ENCODE measurements around the gene LYSMD3. TPM values are rescaled to one million over a fixed set of nuclear protein-coding genes. Genes with fewer than 3 reads are reported as not detected.

The LYSMD3 gene
- total RNA-seq, 2 donors from 2014 or later = 11.8 to 18.0 TPM

DNA sequence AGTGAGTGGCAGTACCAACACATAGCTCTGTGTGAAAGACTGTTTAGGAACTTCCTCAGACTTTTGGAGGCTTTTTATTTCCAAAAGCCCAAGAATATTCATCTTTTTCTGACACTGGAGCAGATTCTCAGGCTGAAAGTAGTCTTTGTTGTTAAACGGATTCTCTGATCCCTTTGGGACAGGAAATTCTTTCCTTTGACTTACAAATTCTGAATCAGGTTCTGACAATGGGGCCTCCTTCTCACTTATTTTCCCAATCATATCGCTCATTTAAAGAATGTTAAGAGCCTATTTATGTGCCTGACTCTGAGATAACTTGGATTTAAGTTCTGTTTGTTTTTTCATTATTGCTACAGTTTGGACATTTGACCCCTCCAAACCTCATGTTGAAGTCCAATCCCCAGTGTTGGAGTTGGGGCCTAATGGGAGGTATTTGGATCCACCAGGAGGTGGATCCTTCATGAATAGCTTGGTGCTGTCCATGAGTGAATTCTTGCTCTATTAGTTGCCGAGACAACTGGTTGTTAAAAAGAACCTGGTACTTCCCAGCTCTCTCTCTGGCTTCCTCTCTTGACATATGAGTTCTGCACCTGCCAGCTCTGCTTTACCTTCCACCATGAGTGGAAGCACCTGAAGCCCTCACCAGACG lies 25.1 kb upstream of the LYSMD3 start:
- TF ChIP-seq POLR2AphosphoS5 (IDR thresholded peaks at IDR 0.05) (no peak), POLR2A (IDR thresholded peaks at IDR 0.05) (no peak)
- TF ChIP-seq, protein P1, sequence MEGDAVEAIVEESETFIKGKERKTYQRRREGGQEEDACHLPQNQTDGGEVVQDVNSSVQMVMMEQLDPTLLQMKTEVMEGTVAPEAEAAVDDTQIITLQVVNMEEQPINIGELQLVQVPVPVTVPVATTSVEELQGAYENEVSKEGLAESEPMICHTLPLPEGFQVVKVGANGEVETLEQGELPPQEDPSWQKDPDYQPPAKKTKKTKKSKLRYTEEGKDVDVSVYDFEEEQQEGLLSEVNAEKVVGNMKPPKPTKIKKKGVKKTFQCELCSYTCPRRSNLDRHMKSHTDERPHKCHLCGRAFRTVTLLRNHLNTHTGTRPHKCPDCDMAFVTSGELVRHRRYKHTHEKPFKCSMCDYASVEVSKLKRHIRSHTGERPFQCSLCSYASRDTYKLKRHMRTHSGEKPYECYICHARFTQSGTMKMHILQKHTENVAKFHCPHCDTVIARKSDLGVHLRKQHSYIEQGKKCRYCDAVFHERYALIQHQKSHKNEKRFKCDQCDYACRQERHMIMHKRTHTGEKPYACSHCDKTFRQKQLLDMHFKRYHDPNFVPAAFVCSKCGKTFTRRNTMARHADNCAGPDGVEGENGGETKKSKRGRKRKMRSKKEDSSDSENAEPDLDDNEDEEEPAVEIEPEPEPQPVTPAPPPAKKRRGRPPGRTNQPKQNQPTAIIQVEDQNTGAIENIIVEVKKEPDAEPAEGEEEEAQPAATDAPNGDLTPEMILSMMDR (IDR thresholded peaks at IDR 0.05) = no peak
- Histone ChIP-seq H3K27ac (no peak overlapping the region), H3K4me1 (replicated peaks) (no peaks in the 10 kb centered on the region), H3K9me3 (no peaks in the 10 kb centered on the region), H3K27me3 (replicated peaks; ENCODE audit: insufficient read depth) (no peaks in the 10 kb centered on the region), H3K36me3 (no peaks in the 10 kb centered on the region), H3K4me3 (no peak overlapping the region)
- no peak for DNase-seq (ENCODE audit: low spot score)
- intact Hi-C loops (cut with DNase I) = no loop called here
- WGBS = 80% methylated on average over 4 of the region's 4 CpGs

DNA sequence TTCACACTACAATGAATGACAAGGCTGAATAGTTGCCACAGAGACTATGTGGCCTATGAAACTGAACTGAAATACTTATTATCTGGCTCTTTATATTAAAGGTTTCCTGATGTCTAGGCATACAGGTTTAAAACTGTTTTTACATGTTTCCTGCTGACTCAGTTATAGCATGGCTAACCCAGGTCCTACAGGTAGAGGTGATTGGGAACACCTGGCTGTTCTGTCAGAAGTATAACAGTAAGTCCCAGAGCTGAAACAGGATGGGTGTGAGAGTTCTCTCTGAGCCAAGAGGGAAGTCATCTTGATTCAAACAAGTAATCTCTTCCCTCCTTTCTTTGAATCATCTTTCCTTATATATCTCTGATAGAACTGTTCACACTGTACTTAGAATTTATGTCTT lies 24.3 kb upstream of the LYSMD3 start:
- no peaks in the 10 kb centered on the region for H3K4me1 ChIP-seq (replicated peaks)
- H3K4me3 ChIP-seq = no peak overlapping the region
- H3K27me3 ChIP-seq (replicated peaks; ENCODE audit: insufficient read depth) = no peaks in the 10 kb centered on the region
- intact Hi-C loops (cut with DNase I) = no loop called here
- TF ChIP-seq POLR2AphosphoS5 (IDR thresholded peaks at IDR 0.05) = no peak
- no peak for DNase-seq (ENCODE audit: low spot score)
- no peak overlapping the region for H3K27ac ChIP-seq
- H3K36me3 ChIP-seq = no peaks in the 10 kb centered on the region
- no peaks in the 10 kb centered on the region for H3K9me3 ChIP-seq

DNA sequence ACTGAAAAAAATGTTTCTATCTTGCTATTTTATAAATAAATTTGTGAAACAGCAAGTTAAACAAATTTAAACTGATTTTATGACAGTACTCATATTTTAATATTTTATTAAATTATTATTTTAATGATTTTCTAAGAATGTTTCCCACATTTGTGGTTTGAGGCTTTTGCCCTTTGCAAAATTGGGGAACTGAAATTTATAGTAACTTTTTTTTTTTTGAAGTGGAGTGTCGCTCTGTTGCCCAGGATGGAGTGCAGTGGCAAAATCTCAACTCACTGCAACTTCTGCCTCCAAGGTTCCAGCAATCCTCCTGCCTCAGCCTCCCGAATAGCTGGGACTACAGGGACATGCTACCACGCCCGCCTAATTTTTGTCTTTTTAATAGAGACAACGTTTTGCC lies 22.0 kb upstream of the LYSMD3 start:
- Histone ChIP-seq H3K36me3 (no peaks in the 10 kb centered on the region), H3K4me1 (replicated peaks) (no peaks in the 10 kb centered on the region), H3K9me3 (no peaks in the 10 kb centered on the region), H3K27ac (no peak overlapping the region), H3K27me3 (replicated peaks; ENCODE audit: insufficient read depth) (no peaks in the 10 kb centered on the region), H3K4me3 (no peak overlapping the region)
- intact Hi-C loops (cut with DNase I) = no loop called here
- no peak for DNase-seq (ENCODE audit: low spot score)
- 90% methylated on average over 5 of the region's 5 CpGs for whole genome bisulfite sequencing
- TF ChIP-seq POLR2AphosphoS5 (IDR thresholded peaks at IDR 0.05) (no peak), POLR2A (IDR thresholded peaks at IDR 0.05) (no peak)
- TF ChIP-seq, protein P1 (IDR thresholded peaks at IDR 0.05) = no peak

DNA sequence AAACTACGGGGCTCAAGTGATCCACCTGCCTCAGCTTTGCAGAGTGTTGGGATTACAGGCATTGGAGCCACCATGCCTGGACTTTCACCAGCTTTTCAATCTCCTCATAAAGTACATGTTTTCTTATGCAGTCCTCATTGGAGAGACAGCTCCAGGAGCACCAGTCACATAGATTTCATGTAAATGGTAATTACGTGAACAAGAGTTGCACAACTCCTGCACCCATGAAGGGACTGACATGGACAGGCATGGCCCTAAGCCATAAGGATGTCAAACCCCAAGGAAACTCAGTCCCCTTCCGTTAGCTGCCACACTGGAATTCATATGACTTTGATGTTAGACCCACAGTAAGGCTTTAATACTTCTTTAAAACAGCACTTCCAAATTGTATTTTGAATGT lies 21.6 kb upstream of the LYSMD3 start:
- no peak for DNase-seq (ENCODE audit: low spot score)
- WGBS = 80% methylated on average over 3 of the region's 3 CpGs
- TF ChIP-seq POLR2A (IDR thresholded peaks at IDR 0.05) = no peak
- TF ChIP-seq, protein P1 (IDR thresholded peaks at IDR 0.05) = no peak
- TF ChIP-seq POLR2AphosphoS5 (IDR thresholded peaks at IDR 0.05) = no peak
- Histone ChIP-seq H3K27ac (no peak overlapping the region), H3K27me3 (replicated peaks; ENCODE audit: insufficient read depth) (no peaks in the 10 kb centered on the region), H3K36me3 (no peaks in the 10 kb centered on the region), H3K9me3 (no peaks in the 10 kb centered on the region), H3K4me1 (replicated peaks) (no peaks in the 10 kb centered on the region), H3K4me3 (no peak overlapping the region)
- intact Hi-C loops (cut with DNase I) = no loop called here

DNA sequence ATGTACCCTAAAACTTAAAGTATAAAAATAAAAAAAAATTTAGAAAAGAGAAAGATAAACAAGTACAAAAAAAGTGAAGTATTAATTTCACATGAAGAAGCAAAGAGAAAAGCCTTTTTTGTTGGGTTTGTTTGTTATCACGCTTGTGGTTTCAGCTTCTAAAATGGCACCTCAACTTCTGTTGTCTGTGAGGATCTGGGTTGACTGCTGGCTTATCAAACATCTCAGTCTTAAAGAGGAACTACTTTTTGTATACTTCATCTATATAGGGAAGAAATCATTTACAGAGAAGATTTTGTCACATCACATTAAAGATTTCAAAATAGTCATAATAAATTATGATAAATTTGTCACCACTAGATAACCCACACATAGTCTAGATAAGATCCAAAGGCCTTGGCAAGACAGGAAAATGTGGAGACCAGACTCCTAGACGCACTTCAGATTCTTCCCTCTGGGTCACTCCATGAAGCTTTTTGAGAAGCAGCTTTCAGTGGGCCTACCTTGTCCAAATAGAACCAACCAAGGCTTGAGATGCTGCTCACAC lies 20.4 kb upstream of the LYSMD3 start:
- no peaks in the 10 kb centered on the region for H3K36me3 ChIP-seq
- intact Hi-C loops (cut with DNase I) = no loop called here
- no peaks in the 10 kb centered on the region for H3K9me3 ChIP-seq
- H3K27ac ChIP-seq = no peak overlapping the region
- no peak for DNase-seq (ENCODE audit: low spot score)
- no peaks in the 10 kb centered on the region for H3K4me1 ChIP-seq (replicated peaks)
- no peak for TF ChIP-seq POLR2AphosphoS5 (IDR thresholded peaks at IDR 0.05)
- TF ChIP-seq POLR2A (IDR thresholded peaks at IDR 0.05) = no peak
- TF ChIP-seq, protein P1 (IDR thresholded peaks at IDR 0.05) = no peak
- WGBS = 79% methylated on average over 2 of the region's 2 CpGs
- no peak overlapping the region for H3K4me3 ChIP-seq
- H3K27me3 ChIP-seq (replicated peaks; ENCODE audit: insufficient read depth) = no peaks in the 10 kb centered on the region

All from prostate gland (tissue), 2 donors.